ENCODE measurements around the gene KRT86. TPM values are rescaled to one million over a fixed set of nuclear protein-coding genes. Genes with fewer than 3 reads are reported as not detected.

KRT86 gene
- total and polyA plus RNA-seq, 9 of the 15 experiments (the other 6 are each of a cell fraction or from before 2014, with no cell fraction given), result not detected

- no peak for TF ChIP-seq MLX (CRISPR knock-in tag; conservative IDR thresholded peaks at IDR 0.05)
- no peak for TF ChIP-seq ELF2 (CRISPR knock-in tag; IDR thresholded peaks at IDR 0.05)
These were observed 72.1 kb downstream of the KRT86 start (continued) for GRCh38 chr12:52346593-52346992.

GRCh38 chr12:52347016-52347415 is 72.6 kb downstream of the KRT86 start:
- Histone ChIP-seq H3K27ac (ENCODE audit: extremely low read depth, low read depth, low read length) (no peak overlapping the region), H2AFZ (ENCODE audit: low read depth, low read length) (no peak overlapping the region), H3K9me3 (replicated peaks; ENCODE audit: control insufficient read depth, insufficient read depth, low read depth, low read length) (no peaks in the 10 kb centered on the region), H3K9ac (ENCODE audit: insufficient read depth in 1 of 2, low read depth in 2 of 2, low read length in 2 of 2) (no peak overlapping the region), H3K4me3 (no peak overlapping the region), H3K4me1 (replicated peaks in 1 of 2; ENCODE audit: control insufficient read depth in 2 of 2, insufficient read depth in 2 of 2, low read length in 2 of 2) (no peaks in the 10 kb centered on the region), H3K36me3 (ENCODE audit: control insufficient read depth, insufficient read depth, low read length) (no peaks in the 10 kb centered on the region), H4K20me1 (replicated peaks; ENCODE audit: control insufficient read depth, insufficient read depth, low read length) (no peaks in the 10 kb centered on the region; the same call in 1 of the 2 replicates), H3K4me2 (ENCODE audit: insufficient read depth, low read length) (no peak overlapping the region), H3K27me3 (ENCODE audit: control insufficient read depth in 2 of 2, insufficient read depth in 2 of 2, low read length in 2 of 2) (peaks cover 14 to 50% of the 10 kb centered on the region in 2 experiments; a peak in 3 of 5 replicates), H3K9me1 (ENCODE audit: control insufficient read depth, insufficient read depth, low read length) (peaks cover 3% of the 10 kb centered on the region), H3K79me2 (ENCODE audit: control insufficient read depth, insufficient read depth, low read length) (no peaks in the 10 kb centered on the region)
- FAIRE-seq, result no peak
- intact Hi-C loops (cut with micrococcal nuclease) (no loop called here), in situ Hi-C loops (cut with MboI) (no loop called here)
- CTCF ChIA-PET (ENCODE audit: low intra/inter-chr PET ratio), result no interaction called here
- no peak for DNase-seq (ENCODE audit: extremely low read depth in 1 of 4, low spot score in 3 of 4)
- no peak for ATAC-seq
- BruUV-seq (replicated peaks), result no TSS peak
- POLR2A ChIA-PET, result no interaction called here
- WGBS (ENCODE audit: insufficient coverage, low coverage, missing lambda C conversion rate), result 0% methylated on average over 8 of the region's 9 CpGs
- TF ChIP-seq OTX1 (CRISPR knock-in tag; IDR thresholded peaks at IDR 0.05) (no peak), ZNF347 (CRISPR knock-in tag; IDR thresholded peaks at IDR 0.05; ENCODE audit: low read depth) (no peak), ZFP36 (IDR thresholded peaks at IDR 0.05; ENCODE audit: low read depth, low read length, partially characterized antibody) (no peak), ZNF263 (CRISPR knock-in tag; IDR thresholded peaks at IDR 0.05; ENCODE audit: borderline replicate concordance) (no peak), ZNF224 (CRISPR knock-in tag; IDR thresholded peaks at IDR 0.05) (no peak), ZSCAN32 (CRISPR knock-in tag; IDR thresholded peaks at IDR 0.05) (no peak), ELF1 (tag; IDR thresholded peaks at IDR 0.05) (no peak), EZH2 (IDR thresholded peaks at IDR 0.05; ENCODE audit: borderline replicate concordance, low read depth, low read length) (no peak), CHD4 (IDR thresholded peaks at IDR 0.05; ENCODE audit: insufficient read depth, insufficient replicate concordance, low read depth, low read length, poor library complexity, severe bottlenecking) (no peak), ZBTB8A (IDR thresholded peaks at IDR 0.05; ENCODE audit: partially characterized antibody) (no peak), RFX1 (IDR thresholded peaks at IDR 0.05) (no peak)
- TF ChIP-seq, protein P1, sequence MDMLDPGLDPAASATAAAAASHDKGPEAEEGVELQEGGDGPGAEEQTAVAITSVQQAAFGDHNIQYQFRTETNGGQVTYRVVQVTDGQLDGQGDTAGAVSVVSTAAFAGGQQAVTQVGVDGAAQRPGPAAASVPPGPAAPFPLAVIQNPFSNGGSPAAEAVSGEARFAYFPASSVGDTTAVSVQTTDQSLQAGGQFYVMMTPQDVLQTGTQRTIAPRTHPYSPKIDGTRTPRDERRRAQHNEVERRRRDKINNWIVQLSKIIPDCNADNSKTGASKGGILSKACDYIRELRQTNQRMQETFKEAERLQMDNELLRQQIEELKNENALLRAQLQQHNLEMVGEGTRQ (CRISPR knock-in tag; IDR thresholded peaks at IDR 0.05), result no peak
- TF ChIP-seq, protein P2, sequence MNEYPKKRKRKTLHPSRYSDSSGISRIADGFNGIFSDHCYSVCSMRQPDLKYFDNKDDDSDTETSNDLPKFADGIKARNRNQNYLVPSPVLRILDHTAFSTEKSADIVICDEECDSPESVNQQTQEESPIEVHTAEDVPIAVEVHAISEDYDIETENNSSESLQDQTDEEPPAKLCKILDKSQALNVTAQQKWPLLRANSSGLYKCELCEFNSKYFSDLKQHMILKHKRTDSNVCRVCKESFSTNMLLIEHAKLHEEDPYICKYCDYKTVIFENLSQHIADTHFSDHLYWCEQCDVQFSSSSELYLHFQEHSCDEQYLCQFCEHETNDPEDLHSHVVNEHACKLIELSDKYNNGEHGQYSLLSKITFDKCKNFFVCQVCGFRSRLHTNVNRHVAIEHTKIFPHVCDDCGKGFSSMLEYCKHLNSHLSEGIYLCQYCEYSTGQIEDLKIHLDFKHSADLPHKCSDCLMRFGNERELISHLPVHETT (CRISPR knock-in tag; conservative IDR thresholded peaks at IDR 0.05 in 1 of 2, IDR thresholded peaks at IDR 0.05 in 1 of 2), result no peak
